GM19452 (cell line): ENCODE data around the gene CACNA1C.

Experiments used
- ATAC-seq: cut with Tn5 transposase; IDR thresholded peaks from one replicate; pipeline ENCODE4 v1.9.1; 2021; ENCODE audit not compliant: unreplicated experiment

The CACNA1C gene

GRCh38 chr12:2192231-2192630 lies 139.4 kb downstream of the CACNA1C start:
- ATAC-seq, result no peak

DNA sequence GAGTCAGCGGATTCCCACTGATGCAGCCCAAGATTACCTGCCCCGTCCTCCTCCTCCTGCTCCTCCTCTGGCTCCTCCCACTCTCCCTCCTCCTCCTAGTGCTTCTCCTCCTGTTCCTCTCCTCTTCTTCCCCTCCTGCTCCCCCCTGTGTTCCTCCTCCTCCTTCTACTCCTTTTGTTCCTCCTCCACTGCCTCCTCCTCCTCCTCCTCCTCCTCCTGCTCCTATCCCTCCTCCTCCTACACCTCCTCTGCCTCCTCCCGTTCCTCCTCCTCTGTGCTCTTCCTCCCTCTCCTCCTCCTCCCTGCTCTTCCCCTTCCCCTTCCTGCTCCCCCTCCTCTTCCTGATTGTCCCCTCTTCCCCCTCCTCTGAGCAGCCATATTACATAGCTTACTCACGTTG lies 141.3 kb downstream of the CACNA1C start:
- no peak for ATAC-seq

DNA sequence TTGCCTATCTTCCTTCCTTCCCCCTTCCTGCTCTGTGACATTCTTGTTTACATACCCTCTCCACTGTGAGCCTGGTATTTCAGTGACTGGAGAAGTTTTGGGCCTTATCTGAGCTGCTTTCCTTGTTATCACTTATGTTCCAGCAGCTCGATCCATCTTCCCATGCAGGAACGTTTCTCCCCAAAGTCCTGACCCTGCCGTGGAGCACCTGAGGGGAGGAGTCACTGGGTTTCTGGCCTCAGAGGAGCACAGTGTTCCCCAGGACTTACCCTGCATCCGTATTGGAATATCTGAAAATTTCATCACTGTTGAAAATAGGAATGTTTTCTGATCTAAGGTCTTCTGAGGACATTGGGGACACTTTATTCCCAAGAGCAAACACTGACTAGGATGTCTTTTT lies 141.8 kb downstream of the CACNA1C start:
- no peak for ATAC-seq

GRCh38 chr12:2195085-2195484 lies 142.3 kb downstream of the CACNA1C start:
- no peak for ATAC-seq

DNA sequence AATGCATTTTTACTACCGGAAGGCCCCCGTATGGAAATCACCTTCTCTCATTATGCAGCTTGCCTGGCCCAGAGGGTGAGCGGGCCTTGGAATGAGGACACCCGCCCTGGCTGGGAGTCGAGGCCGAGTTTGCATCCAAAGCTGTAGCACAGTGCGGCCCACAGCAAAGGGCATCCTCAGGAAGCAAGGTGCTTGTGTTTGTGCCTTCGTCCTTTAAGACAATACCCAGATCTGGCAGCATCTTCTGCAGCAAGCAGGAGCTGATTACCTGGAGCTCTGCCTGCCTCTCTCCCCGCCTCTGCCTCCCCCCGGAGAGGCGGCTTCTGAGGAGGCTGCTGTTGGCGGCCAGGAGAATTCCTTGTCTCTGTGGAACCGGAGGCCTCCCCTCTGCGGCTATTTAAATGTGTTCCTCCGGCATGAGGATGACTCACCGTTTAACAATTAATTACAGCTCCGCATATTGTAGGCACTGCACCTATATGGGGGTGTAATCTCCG lies 145.3 kb downstream of the CACNA1C start:
- ATAC-seq, result no peak

DNA sequence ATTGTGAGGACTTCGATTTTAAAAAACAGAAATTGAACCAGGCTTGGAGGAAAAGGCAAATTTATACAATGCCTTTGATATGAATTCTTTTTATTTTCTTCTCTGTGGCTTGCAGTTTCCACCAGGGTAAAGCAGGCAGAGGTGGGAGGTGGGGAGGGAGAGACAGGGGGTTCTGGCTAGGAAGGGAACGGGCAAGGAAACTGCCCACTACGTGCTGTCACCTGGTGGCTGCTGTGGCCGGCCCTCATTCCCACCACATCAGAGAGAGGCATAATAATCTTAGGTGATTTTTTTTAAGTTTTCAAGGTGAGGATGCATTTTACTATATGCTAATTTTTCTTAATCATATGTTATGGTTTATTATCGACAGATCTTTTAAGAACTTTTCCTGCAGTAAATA lies 145.8 kb downstream of the CACNA1C start:
- no peak for ATAC-seq

DNA sequence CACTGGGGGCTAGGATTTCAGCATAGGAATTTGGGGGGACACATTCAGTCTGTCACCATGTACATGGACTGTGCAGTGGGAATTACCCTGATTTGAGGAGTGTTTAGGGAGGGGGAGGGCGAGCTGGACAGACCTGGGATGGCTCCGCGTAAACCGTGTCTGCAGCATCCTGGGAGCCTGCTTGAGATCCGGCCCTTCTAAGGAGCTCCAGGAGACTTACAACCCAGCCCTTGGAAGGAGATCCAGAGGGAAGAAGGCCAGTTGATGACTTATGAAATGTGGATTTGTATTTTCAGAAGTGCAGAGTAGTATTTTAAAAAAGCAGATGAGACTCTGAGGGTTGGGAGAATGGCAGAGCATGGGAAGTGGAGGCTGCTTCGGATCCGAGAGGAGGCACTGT lies 153.2 kb downstream of the CACNA1C start:
- no peak for ATAC-seq

- no peak for ATAC-seq
Measured at GRCh38 chr12:2208837-2209635, 156.2 kb downstream of the CACNA1C start.

- no peak for ATAC-seq
Measured at GRCh38 chr12:2211119-2211518, 158.3 kb downstream of the CACNA1C start.

DNA sequence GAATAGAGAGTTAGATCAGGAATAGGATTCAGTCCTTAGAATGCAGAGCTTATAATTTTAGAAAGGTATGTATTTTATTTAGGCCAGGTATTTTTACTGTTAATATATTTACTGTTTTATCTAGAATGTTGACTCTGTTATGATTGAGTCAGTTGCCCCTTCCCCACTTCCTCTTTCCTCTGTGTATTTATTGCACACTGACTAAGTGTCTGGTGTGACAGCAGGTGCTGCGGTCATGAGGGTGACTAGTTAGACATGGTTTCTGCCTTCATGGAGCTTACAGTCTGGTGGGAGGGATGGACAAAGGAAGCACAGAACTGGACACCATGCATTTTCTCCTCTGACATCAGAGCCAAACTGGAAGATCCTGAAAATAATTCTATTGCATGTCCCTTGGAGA lies 159.8 kb downstream of the CACNA1C start:
- no peak for ATAC-seq

GRCh38 chr12:2212971-2213869 lies 160.4 kb downstream of the CACNA1C start:
- ATAC-seq, result no peak

DNA sequence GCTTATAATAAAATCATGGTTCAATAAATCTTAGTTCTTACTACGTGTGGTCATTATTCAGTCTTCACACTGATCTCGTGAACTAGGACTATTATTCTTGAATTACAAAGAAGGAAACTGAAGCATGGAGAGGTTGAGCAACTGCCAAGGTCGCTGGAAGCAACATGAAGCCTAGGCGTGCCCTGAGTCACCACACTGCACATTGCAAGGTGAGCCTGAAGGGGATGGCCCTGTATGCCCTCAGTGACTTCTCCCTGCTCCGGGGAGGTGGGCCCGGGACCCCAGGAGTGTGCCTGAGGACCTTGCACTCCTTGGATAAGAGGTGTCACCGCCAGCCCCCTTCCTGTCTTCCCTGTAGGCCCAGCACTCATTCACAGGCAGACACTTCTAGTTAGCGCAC lies 161.6 kb downstream of the CACNA1C start:
- no peak for ATAC-seq

DNA sequence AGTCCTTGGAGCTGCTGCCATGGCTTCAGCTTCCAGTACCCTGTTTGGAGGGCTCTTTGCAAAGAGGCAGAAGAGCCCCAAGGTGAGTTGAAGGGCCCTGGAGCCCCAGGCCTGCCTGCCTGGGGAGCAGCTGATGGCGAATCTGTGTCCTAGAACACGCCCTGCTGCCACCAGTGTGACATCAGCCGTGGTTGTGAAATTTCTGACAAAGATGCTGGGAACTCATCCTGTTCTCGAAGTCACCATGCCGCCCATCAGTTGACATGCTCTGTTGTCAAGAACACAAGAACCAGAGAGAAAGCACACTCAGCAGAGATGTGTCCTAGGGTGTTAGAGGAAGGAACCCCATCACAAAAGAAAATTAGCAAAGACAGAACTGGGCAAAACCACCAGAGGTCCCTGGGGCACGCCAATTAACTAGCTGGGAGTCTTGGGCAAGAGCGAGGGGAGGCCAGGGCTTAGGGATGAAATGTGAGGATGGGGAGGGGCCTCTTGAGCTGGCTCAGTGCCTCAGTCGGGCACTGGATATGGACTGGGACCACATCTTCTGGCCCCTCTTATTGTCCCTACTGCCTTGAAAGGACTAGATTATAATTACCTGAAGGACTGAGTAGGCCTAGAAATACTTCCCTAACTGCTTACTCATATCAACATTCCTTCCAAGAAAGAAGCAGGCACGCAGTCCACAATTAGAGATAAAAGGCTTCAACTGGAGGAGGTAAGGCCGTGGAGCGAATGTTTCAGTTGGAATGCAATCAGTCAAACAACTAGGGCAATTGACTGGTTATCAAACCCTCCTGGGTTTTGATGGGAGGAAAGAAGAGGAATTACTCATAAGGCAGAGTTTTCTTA lies 163.1 kb downstream of the CACNA1C start:
- ATAC-seq, result no peak

GRCh38 chr12:2218706-2219105 lies 165.9 kb downstream of the CACNA1C start:
- ATAC-seq, result no peak

GRCh38 chr12:2221030-2221621 lies 168.3 kb downstream of the CACNA1C start:
- ATAC-seq, result no peak

DNA sequence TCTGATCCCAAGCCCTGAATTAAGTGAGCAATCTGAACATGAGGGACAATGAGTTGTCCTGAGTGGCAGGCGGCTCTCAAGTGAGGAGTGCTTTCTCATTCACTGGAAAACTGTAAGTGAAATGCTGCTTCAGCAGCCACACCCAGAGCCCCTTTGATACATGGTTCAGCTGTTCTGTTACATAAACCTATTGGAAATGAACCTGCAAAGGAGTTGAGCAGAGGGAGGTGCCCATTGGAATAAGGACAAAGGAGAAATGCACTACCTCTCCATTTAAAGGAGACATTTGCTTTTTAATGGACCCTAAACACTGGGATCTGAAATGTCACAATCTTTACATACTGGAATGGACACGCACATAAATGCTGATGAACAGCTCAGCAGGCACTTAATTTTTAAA lies 169.9 kb downstream of the CACNA1C start:
- ATAC-seq, result no peak

GRCh38 chr12:2224961-2225360 lies 172.2 kb downstream of the CACNA1C start:
- ATAC-seq, result no peak

GRCh38 chr12:2225696-2226095 lies 172.9 kb downstream of the CACNA1C start:
- ATAC-seq, result no peak

DNA sequence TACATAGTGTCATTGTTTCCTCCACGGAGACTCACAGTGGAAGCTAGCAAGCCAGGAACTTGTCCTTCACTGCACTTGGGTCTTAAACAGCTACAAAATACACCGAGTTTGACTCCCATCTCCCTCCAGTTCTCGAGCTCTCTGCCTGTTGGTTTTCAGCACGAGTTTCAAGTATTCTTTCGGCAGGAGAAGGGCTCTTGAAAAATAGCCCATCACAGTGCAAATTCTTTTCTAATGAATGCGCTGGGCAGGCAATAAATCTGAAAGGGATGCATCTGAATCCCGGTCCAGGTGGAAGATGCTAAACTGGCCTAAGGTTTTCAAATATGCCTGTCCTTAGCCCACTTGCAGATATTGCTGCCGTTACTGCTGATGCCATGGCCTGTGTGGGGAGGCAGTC lies 173.9 kb downstream of the CACNA1C start:
- no peak for ATAC-seq

GRCh38 chr12:2227360-2227759 lies 174.6 kb downstream of the CACNA1C start:
- ATAC-seq, result no peak

- no peak for ATAC-seq
Measured at GRCh38 chr12:2228535-2228934, 175.7 kb downstream of the CACNA1C start.
